ENCODE measurements around the gene DDX6.

Gene DDX6

GRCh38 chr11:118706546-118706825 is 84.5 kb downstream of the DDX6 start:
- DNase-seq, result no peak
- intact Hi-C loops (cut with DNase I), result no loop called here

DNA sequence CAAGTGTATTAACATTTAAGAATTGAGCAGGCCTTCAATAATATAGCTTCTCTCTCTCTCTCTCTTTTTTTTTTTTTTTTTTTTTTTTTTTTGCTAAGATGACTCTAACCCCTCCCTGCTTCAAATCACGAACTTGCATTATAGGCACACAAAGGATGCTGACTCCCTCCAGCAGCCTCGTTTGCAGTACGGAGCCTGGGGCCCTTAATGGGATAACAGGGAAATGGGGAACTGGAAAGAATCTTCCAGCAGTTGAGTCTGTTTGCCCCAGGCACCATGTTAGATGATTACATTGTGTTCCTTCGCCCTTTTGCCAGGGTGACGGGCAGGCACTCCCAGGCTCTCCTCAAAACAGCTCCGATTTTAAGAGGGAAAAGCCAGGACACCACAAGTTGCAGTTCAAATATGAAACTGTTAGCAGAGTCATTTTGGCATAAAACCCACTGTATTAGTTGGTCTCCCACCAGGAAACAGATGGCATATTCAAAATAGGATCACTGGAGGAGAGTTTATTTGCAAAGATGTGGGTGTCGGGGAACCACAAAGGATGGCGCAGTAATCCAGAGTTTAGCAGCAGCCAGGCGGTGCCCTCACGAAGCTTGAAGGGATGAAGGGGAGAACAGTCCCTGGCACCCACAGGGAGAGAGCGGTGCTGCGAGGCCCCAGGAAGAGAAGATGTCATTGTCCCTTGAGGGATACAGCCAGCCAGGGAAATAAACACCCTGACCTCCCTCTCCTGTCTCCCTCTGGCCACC is 85.0 kb downstream of the DDX6 start:
- peak in 1 of 10 donors; percentile 27 for DNase-seq
- intact Hi-C loops (cut with DNase I), result no loop called here

- peak in 4 of 10 donors; percentile 31 to 89 (median 54) for DNase-seq
- intact Hi-C loops (cut with DNase I), result no loop called here
Observed at GRCh38 chr11:118705111-118705741, 85.7 kb downstream of the DDX6 start.

- intact Hi-C loops (cut with DNase I), result no loop called here
- peak in 1 of 10 donors; percentile 66 for DNase-seq
Observed at GRCh38 chr11:118703563-118704106, 87.3 kb downstream of the DDX6 start.

DNA sequence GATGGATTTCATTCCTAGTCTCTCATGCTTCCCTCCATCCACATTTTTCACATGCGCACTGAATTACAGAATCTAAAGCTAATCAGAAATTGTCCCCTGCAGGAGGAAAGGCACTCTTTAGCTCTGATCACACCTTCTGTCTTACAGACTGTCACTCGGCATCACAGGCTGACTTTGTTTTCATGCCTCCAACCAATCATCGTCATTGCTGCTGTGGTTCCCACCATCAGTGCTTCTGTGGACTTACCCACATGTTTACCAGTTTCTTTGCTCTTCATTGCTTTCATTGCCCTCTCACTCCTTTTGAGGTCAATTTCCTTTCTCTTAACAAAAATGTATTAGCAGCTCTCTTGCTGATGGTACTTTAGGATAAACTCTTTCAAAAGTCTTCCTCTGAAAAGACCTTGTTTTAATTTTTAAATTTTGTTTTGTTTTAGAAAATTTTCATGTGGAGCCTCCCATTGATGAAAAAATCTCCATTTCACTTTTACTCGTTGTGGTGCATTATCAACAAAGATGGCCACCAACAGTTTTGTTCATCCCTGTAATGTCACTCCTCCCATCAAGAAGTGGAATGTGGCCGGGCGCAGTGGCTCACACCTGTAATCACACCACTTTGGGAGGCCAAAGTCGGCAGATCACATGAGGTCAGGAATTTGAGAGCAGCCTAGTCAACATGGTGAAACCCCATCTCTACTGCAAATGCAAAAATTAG is 91.3 kb downstream of the DDX6 start:
- intact Hi-C loops (cut with DNase I), result no loop called here
- DNase-seq, result no peak

All from posterior cingulate gyrus (tissue), 11 donors.